ENCODE measurements around the gene CNEP1R1.

- TF ChIP-seq CTCF (conservative IDR thresholded peaks at IDR 0.05; ENCODE audit: low read depth, low read length): no peak
- no peak for TF ChIP-seq EZH2 (IDR thresholded peaks at IDR 0.05; ENCODE audit: low read length, unreplicated experiment)
- no peak for TF ChIP-seq EZH2phosphoT487 (IDR thresholded peaks at IDR 0.05; ENCODE audit: borderline replicate concordance, low read length)
These were observed 61.2 kb downstream of the CNEP1R1 start for GRCh38 chr16:50086176-50086575.
